IPS-18c (cell line): ENCODE measurements around the gene PTPN23.

Experiments
- H3K4me3 ChIP-seq: 2 replicates; pipeline ENCODE4 v1.7.0; 2013; ENCODE audit warnings: low read depth, mild to moderate bottlenecking, low read length, moderate library complexity; ENCODE audit not compliant: insufficient read depth
- H3K9me3 ChIP-seq: one replicate; pipeline ENCODE4 v1.6.1; 2013; ENCODE audit warnings: mild to moderate bottlenecking, low read length, moderate library complexity; ENCODE audit not compliant: control insufficient read depth, insufficient read depth

PTPN23 gene

DNA sequence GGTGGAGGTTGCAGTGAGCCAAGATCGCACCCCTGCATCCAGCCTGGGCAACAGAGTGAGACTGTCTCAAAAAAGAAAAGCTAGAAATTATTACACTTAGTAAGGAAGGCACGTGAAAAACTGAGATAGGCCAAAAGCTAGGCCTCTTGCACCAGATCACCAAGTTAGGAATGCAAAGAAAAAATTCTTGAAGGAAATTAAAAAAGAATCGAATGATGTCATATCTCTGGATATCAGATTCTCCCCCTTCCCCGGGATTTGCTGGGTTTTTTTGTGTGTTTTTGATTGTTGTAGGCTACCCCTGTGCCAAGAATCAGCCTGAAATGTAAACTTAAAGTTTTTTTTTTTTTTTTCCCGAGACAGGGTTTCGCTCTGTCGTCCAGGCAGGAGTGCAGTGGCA lies 17.4 kb downstream of the PTPN23 start:
- H3K9me3 ChIP-seq, result no peaks in the 10 kb centered on the region
- H3K4me3 ChIP-seq, result no peak overlapping the region

DNA sequence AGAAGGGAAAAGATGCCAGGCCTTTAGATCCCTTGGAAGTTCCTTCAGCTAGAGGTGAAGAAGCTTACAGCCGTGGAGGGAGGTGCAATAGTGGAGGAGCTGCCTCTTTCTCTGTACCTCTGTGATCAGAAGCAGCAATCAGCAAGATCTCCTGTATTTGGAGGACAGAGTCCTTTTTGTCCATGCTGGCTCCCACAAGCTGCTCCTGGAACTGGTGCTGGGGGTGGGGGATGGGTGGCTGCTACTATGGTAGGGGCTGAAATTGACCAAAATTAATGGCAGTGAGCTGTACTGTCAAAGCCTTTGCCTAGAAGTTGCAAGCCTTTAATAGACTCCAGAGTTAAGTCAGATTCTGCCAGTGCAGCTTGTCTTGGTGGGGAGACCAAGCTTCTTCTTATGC lies 18.2 kb downstream of the PTPN23 start:
- H3K4me3 ChIP-seq, result no peak overlapping the region

GRCh38 chr3:47399531-47400270 lies 18.9 kb downstream of the PTPN23 start:
- Histone ChIP-seq H3K4me3 (no peak overlapping the region), H3K9me3 (no peaks in the 10 kb centered on the region)

More for the DNA sequence above, 18.2 kb downstream of the PTPN23 start:
- H3K9me3 ChIP-seq, result no peaks in the 10 kb centered on the region

GRCh38 chr3:47404431-47404876 lies 23.6 kb downstream of the PTPN23 start:
- Histone ChIP-seq H3K9me3 (no peaks in the 10 kb centered on the region), H3K4me3 (no peak overlapping the region)

DNA sequence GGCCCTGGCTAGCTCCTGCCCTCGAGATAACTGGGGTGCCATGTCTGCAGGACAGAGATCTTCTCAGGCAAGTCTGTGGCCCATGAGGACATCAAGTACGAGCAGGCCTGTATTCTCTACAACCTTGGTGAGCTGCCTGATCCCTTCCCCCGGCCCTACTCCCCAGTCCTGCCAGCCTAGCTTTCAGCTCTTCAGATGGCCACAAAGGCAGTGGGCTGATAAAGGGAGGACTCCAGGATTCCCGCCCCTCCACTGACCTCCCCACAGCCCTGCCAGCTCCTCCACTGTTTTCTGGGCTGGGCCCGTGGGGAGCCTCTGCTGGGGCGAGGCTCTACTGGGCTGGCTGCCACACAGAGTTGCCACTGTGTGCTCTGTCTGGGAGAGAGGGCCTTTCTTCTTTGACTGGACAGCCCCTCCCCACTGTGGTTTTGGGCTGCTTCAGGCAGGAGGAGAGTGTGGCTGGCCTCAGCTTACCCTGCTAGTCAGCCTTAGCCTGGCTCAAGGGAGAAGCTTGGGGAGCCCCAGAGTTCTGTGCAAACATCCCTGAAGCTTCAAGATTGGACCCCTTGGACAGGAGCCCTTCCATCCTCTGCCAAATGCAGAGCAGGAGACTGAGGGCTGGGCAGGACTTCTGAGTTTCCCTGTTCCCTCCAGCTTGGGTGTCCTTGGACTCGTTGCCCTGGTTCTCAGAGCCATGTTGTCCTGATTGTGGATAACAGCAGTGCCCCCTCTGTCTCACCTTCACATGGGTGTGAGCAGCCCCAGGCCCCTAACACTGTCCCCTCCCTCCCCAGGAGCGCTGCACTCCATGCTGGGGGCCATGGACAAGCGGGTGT lies 24.4 kb downstream of the PTPN23 start:
- Histone ChIP-seq H3K9me3 (no peaks in the 10 kb centered on the region), H3K4me3 (no peak overlapping the region)

DNA sequence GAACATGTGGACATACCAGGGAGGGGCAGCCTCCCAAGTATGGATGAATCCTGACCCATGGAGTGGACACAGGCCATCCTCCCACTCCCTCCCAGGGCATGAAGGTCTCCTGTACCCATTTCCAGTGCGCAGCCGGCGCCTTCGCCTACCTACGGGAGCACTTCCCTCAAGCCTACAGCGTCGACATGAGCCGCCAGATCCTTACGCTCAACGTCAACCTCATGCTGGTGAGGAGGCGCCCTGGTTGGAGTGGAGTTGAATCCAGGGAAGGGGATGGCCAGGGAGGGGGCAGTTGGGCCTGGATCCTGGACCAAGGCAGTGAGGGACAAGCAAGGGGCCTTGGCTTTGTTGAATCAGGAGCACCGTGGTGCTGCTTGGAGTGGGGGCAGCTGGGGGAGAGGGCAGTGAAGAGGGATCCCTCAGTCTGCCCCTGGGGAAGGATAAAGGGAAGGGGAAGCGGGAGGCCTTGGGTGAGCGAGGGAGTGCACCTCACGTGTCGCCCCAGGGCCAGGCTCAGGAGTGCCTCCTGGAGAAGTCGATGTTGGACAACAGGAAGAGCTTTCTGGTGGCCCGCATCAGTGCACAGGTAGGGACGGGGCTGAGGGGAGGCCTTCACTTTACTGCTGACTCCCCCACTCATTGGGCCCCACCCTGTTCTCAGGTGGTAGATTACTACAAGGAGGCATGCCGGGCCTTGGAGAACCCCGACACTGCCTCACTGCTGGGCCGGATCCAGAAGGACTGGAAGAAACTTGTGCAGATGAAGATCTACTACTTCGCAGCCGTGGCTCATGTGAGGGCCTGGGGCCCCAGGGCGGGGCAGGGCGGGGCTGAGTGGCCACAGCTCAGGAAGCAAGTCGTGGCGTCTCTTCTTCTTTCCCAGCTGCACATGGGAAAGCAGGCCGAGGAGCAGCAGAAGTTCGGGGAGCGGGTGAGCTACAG lies 25.3 kb downstream of the PTPN23 start:
- Histone ChIP-seq H3K9me3 (no peaks in the 10 kb centered on the region), H3K4me3 (no peak overlapping the region)

GRCh38 chr3:47406762-47407149 lies 25.9 kb downstream of the PTPN23 start:
- H3K4me3 ChIP-seq, result no peak overlapping the region
- no peaks in the 10 kb centered on the region for H3K9me3 ChIP-seq

DNA sequence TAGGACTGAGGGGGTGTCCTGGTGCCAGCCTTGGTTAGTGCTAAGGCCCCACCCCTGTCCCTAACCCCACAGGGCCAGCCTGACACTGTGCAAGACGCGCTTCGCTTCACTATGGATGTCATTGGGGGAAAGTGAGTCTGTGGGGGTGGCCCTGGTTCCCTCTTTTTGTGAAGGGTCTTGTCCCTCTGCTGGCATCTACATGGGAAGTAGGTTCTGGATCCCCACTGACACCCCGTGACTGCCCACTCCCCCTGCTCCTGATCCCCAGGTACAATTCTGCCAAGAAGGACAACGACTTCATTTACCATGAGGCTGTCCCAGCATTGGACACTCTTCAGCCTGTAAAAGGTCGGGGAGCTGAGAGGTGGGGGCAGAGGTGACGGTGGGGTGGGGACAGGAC lies 26.4 kb downstream of the PTPN23 start:
- no peak overlapping the region for H3K4me3 ChIP-seq
- no peaks in the 10 kb centered on the region for H3K9me3 ChIP-seq

- H3K9me3 ChIP-seq, result no peaks in the 10 kb centered on the region
- no peak overlapping the region for H3K4me3 ChIP-seq
Observed at GRCh38 chr3:47407896-47408838, 27.3 kb downstream of the PTPN23 start.

GRCh38 chr3:47408839-47409229 lies 28.0 kb downstream of the PTPN23 start:
- Histone ChIP-seq H3K4me3 (no peak overlapping the region), H3K9me3 (no peaks in the 10 kb centered on the region)

- Histone ChIP-seq H3K9me3 (no peaks in the 10 kb centered on the region), H3K4me3 (no peak overlapping the region)
Observed at GRCh38 chr3:47409284-47409683, 28.5 kb downstream of the PTPN23 start.

DNA sequence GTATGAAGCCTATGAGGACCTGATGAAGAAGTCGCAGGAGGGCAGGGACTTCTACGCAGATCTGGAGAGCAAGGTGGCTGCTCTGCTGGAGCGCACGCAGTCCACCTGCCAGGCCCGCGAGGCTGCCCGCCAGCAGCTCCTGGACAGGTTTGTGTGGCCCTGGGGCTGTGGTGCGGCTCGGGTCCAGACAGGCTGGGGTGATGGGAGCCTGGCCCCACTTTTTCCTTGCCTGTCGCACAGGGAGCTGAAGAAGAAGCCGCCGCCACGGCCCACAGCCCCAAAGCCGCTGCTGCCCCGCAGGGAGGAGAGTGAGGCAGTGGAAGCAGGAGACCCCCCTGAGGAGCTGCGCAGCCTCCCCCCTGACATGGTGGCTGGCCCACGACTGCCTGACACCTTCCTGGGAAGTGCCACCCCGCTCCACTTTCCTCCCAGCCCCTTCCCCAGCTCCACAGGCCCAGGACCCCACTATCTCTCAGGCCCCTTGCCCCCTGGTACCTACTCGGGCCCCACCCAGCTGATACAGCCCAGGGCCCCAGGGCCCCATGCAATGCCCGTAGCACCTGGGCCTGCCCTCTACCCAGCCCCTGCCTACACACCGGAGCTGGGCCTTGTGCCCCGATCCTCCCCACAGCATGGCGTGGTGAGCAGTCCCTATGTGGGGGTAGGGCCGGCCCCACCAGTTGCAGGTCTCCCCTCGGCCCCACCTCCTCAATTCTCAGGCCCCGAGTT lies 29.0 kb downstream of the PTPN23 start:
- Histone ChIP-seq H3K4me3 (no peak overlapping the region), H3K9me3 (no peaks in the 10 kb centered on the region)

GRCh38 chr3:47410417-47410720 lies 29.5 kb downstream of the PTPN23 start:
- H3K4me3 ChIP-seq, result no peak overlapping the region

GRCh38 chr3:47410801-47411646 lies 30.2 kb downstream of the PTPN23 start:
- no peaks in the 10 kb centered on the region for H3K9me3 ChIP-seq

More at GRCh38 chr3:47410417-47410720, 29.5 kb downstream of the PTPN23 start:
- H3K9me3 ChIP-seq, result no peaks in the 10 kb centered on the region

GRCh38 chr3:47411696-47412452 lies 31.1 kb downstream of the PTPN23 start:
- H3K4me3 ChIP-seq, result no peak overlapping the region
- H3K9me3 ChIP-seq, result no peaks in the 10 kb centered on the region

More at GRCh38 chr3:47410801-47411646, 30.2 kb downstream of the PTPN23 start:
- H3K4me3 ChIP-seq, result no peak overlapping the region
